Peyer's patch (tissue), 4 donors: Measurements from ENCODE around the gene ERVFRD-1. TPM values are rescaled to one million over a fixed set of nuclear protein-coding genes. Genes with fewer than 3 reads are reported as not detected.

ENCODE experiments used
- DNase-seq, 3 donors: peaks; one replicate each; pipeline ENCODE4 v3.0.0-alpha.2; 2017 to 2019
- H3K27ac ChIP-seq, 4 donors: fragments of 200-600 bp; sonication (generic); one replicate each; pipeline ENCODE4 v1.5.1; 2016 to 2019
- H3K27me3 ChIP-seq, 2 donors: fragments of 200-600 bp; sonication (generic); one replicate each; pipeline ENCODE4 v1.5.1; 2019
- H3K36me3 ChIP-seq, 3 donors: fragments of 200-600 bp; sonication (generic); one replicate each; pipeline ENCODE4 v1.5.1; 2016 to 2019
- H3K4me1 ChIP-seq, 4 donors: fragments of 200-600 bp; sonication (generic); one replicate each; pipeline ENCODE4 v1.5.1; 2016 to 2019
- H3K4me3 ChIP-seq, 4 donors: fragments of 200-600 bp; sonication (generic); 1 replicate in 3 of 4; 2 replicates in 1 of 4; pipeline ENCODE4 v1.5.1; 2016 to 2019; ENCODE audit warnings: mild to moderate bottlenecking in 1 of 4
- H3K9me3 ChIP-seq, 4 donors: fragments of 200-600 bp; sonication (generic); one replicate each; pipeline ENCODE4 v1.5.1; 2016 to 2019; ENCODE audit warnings: mild to moderate bottlenecking in 1 of 4
- POLR2A ChIP-seq, 2 donors: fragments of 450-650 bp; IDR thresholded peaks; one replicate each; pipeline ENCODE4 v1.5.1; 2017; ENCODE audit warnings: antibody characterized with exemption in 2 of 2, mild to moderate bottlenecking in 2 of 2, moderate library complexity in 2 of 2
- total RNA-seq, 4 donors: library from RNA; depleted of rRNA; stranded (reverse); fragments of >200 nt; gene quantifications; one replicate each; pipeline ENCODE4 v1.1.0, GENCODE V29; 2016
- TF ChIP-seq, protein P1 (sequence below), 6 experiments: fragments of 450-650 bp in 4 of 6; fragments of 200-600 bp in 2 of 6; sonication (generic) in 1 of 6; IDR thresholded peaks; one replicate each; pipeline ENCODE4 v1.5.1; 2017 to 2019; ENCODE audit warnings: antibody characterized with exemption in 6 of 6, mild to moderate bottlenecking in 3 of 6, moderate library complexity in 1 of 6

ERVFRD-1 gene
- total RNA-seq, 4 donors from 2014 or later = not detected

DNA sequence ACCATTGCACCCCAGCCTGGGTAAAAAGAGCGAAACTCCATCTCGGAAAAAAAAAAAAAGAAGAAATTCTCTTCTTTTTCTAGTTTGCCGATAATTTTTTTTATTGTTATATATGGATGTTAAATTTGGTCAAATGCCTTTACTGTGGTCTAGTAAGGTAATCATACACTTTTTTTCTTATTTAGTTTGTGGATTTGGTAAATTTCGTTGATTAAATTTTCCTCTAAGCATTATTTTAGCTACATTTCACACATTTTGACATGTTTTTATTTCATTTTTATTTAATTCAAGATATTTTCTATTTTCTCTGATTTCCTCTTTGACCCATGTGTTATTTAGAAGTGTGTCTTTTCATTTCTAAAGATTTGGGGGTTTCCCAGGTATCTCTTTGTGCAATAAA, 49.4 kb downstream of the ERVFRD-1 start:
- TF ChIP-seq POLR2A (IDR thresholded peaks at IDR 0.05) = no peak
- TF ChIP-seq, protein P1, sequence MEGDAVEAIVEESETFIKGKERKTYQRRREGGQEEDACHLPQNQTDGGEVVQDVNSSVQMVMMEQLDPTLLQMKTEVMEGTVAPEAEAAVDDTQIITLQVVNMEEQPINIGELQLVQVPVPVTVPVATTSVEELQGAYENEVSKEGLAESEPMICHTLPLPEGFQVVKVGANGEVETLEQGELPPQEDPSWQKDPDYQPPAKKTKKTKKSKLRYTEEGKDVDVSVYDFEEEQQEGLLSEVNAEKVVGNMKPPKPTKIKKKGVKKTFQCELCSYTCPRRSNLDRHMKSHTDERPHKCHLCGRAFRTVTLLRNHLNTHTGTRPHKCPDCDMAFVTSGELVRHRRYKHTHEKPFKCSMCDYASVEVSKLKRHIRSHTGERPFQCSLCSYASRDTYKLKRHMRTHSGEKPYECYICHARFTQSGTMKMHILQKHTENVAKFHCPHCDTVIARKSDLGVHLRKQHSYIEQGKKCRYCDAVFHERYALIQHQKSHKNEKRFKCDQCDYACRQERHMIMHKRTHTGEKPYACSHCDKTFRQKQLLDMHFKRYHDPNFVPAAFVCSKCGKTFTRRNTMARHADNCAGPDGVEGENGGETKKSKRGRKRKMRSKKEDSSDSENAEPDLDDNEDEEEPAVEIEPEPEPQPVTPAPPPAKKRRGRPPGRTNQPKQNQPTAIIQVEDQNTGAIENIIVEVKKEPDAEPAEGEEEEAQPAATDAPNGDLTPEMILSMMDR (IDR thresholded peaks at IDR 0.05) = no peak
- Histone ChIP-seq H3K4me1 (no peaks in the 10 kb centered on the region), H3K36me3 (no peaks in the 10 kb centered on the region), H3K27me3 (no peaks in the 10 kb centered on the region), H3K9me3 (no peaks in the 10 kb centered on the region), H3K27ac (no peak overlapping the region), H3K4me3 (no peak overlapping the region)
- no peak for DNase-seq

DNA sequence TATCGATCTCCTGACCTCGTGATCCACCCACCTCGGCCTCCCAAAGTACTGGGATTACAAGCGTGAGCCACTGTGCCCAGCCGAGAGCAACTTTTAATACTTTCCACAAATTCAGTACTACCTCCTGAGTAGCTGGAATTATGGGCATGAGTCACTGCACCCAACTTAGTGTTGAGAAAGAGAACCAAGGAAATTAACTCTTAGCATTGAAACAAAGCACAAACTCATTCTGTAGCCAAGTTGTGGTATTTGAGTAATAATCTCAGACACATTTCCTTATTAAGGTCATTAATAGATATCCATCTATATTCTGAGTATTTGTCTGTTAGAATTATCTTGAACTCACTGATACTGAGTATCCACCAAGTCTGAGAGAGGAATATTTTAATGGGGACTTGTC, 53.1 kb downstream of the ERVFRD-1 start:
- no peak for DNase-seq
- Histone ChIP-seq H3K36me3 (no peaks in the 10 kb centered on the region), H3K4me3 (no peak overlapping the region), H3K27ac (no peak overlapping the region), H3K4me1 (no peaks in the 10 kb centered on the region), H3K27me3 (no peaks in the 10 kb centered on the region), H3K9me3 (no peaks in the 10 kb centered on the region)
- TF ChIP-seq, protein P1 (IDR thresholded peaks at IDR 0.05) = no peak
- no peak for TF ChIP-seq POLR2A (IDR thresholded peaks at IDR 0.05)

DNA sequence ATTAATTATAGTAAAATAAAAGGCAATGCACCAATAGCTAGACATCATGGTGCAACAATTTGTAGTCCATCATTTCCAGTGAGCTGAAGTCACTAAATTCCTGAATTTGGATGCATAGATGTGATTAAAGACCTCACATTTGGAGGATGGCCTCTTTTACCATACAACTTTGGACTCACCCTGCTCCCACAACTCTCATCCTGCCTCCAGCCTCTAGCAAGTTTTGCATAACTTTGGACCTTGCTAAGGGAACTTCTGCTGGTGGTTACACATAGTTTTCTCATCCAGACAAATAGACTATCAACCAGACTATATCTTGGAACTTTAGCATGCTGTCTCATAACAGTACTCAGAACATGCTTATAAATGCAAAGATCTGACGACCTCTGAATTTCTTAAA, 54.7 kb downstream of the ERVFRD-1 start:
- DNase-seq = no peak
- H3K4me1 ChIP-seq = no peaks in the 10 kb centered on the region
- H3K27ac ChIP-seq = no peak overlapping the region
- H3K36me3 ChIP-seq = no peaks in the 10 kb centered on the region
- H3K9me3 ChIP-seq = no peaks in the 10 kb centered on the region
- H3K27me3 ChIP-seq = no peaks in the 10 kb centered on the region
- TF ChIP-seq, protein P1 (IDR thresholded peaks at IDR 0.05) = no peak
- no peak for TF ChIP-seq POLR2A (IDR thresholded peaks at IDR 0.05)
- H3K4me3 ChIP-seq = no peak overlapping the region

DNA sequence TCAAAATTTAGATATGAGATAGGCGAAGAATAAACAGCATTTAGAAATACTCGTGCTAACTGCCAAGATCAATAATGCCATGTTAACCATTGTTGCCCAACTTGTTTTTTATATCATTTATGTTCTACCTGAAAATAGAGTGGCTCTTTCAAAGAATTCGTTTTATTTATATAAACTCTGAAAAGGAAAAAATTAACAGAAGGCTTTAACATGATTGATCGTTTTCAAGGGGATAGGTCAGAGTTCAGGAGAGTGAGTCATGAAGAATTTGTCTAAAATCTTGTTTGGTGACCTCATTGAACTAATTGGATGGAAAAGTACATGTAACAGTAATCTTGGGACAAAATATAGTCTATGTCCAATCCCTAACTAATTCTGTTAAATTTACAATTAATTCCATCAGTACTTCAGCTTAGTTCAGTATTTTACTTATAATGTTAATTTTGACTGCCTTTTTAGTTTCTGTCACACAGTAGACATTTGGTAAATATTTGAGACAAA, 56.3 kb downstream of the ERVFRD-1 start:
- no peak for DNase-seq
- H3K4me3 ChIP-seq = no peak overlapping the region

DNA sequence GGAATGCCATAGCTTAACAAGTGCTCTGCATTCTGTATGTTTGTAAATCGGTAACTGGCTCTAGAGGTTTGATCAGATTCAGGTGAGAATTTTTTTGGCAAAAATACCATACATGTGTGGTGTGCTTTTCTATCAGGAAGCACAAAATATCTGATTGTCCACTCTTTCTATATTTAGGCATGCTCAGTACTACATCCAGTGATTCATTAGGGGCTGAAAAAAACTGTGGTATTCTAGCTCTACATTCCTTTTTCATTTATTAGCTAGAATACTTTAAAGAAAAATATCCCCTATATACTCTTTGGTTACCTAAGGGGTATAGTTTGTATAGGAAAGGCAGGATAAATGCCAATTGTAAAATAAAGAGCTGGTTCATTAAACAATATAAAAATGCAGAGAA, 56.8 kb downstream of the ERVFRD-1 start:
- H3K27ac ChIP-seq = no peak overlapping the region
- H3K4me3 ChIP-seq = no peak overlapping the region
- no peaks in the 10 kb centered on the region for H3K27me3 ChIP-seq
- H3K36me3 ChIP-seq = no peaks in the 10 kb centered on the region
- TF ChIP-seq, protein P1 (IDR thresholded peaks at IDR 0.05) = no peak
- TF ChIP-seq POLR2A (IDR thresholded peaks at IDR 0.05) = no peak
- no peaks in the 10 kb centered on the region for H3K9me3 ChIP-seq
- no peaks in the 10 kb centered on the region for H3K4me1 ChIP-seq
- no peak for DNase-seq

More for the DNA sequence above, 56.3 kb downstream of the ERVFRD-1 start:
- TF ChIP-seq, protein P1 (IDR thresholded peaks at IDR 0.05) = no peak
- TF ChIP-seq POLR2A (IDR thresholded peaks at IDR 0.05) = no peak
- Histone ChIP-seq H3K36me3 (no peaks in the 10 kb centered on the region), H3K27ac (no peak overlapping the region), H3K27me3 (no peaks in the 10 kb centered on the region), H3K9me3 (no peaks in the 10 kb centered on the region), H3K4me1 (no peaks in the 10 kb centered on the region)

DNA sequence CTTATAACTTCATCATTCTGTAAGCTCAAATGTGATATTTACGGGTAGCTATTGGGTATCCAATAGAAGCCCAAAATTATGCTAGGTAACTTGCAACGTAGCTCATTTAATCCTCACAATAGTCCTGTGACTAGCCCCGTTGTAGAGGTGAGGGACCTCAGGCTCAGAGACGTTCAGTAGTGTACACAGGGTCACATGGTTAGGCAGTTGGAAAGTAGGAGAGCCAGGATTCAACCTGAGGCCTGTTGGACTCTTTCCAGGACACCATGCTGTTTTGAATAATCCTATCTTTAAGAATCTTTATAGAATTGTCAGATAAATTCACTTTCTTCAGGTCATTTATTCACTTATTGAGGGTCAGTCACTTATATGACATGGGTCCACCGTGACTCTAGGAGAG, 58.2 kb downstream of the ERVFRD-1 start:
- Histone ChIP-seq H3K4me1 (no peaks in the 10 kb centered on the region), H3K4me3 (no peak overlapping the region), H3K27me3 (no peaks in the 10 kb centered on the region), H3K36me3 (no peaks in the 10 kb centered on the region), H3K9me3 (no peaks in the 10 kb centered on the region), H3K27ac (no peak overlapping the region)
- no peak for DNase-seq
- TF ChIP-seq POLR2A (IDR thresholded peaks at IDR 0.05) = no peak
- TF ChIP-seq, protein P1 (IDR thresholded peaks at IDR 0.05) = no peak
